DOHH2 (cell line): ENCODE results near the gene BCO2.

Experiments
- EZH2phosphoT487 ChIP-seq: fragments of 200-600 bp; sonication (generic); IDR thresholded peaks from 2 replicates; pipeline ENCODE4 v1.6.1; 2017; ENCODE audit warnings: borderline replicate concordance, mild to moderate bottlenecking, antibody characterized with exemption, low read length, moderate library complexity, mixed read lengths
- TF ChIP-seq, protein P1 (sequence below): fragments of 200-600 bp; sonication (generic); IDR thresholded peaks from one replicate; pipeline ENCODE4 v1.5.1; 2014; ENCODE audit warnings: antibody characterized with exemption, mild to moderate bottlenecking, low read depth, low read length; ENCODE audit not compliant: poor library complexity, severe bottlenecking

DNA sequence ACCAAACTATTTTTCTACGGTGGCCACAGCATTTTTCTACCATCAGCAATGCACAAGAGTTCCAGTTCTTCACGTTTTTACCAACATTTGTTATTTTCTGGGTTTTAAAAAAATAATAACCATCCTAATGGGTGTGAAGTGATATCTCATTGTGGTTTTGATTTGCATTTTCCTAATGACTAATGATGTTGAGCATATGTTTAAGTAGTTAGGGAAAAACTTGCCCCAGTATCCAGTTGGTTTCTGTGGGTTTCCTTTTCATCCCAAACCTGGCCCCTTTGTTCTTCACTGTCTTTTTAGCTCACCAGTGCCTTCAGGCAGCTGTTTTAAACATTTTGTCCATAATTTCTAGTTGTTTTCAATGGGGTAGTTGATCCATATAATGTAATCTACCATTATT lies 36.2 kb downstream of the BCO2 start:
- TF ChIP-seq, protein P1, sequence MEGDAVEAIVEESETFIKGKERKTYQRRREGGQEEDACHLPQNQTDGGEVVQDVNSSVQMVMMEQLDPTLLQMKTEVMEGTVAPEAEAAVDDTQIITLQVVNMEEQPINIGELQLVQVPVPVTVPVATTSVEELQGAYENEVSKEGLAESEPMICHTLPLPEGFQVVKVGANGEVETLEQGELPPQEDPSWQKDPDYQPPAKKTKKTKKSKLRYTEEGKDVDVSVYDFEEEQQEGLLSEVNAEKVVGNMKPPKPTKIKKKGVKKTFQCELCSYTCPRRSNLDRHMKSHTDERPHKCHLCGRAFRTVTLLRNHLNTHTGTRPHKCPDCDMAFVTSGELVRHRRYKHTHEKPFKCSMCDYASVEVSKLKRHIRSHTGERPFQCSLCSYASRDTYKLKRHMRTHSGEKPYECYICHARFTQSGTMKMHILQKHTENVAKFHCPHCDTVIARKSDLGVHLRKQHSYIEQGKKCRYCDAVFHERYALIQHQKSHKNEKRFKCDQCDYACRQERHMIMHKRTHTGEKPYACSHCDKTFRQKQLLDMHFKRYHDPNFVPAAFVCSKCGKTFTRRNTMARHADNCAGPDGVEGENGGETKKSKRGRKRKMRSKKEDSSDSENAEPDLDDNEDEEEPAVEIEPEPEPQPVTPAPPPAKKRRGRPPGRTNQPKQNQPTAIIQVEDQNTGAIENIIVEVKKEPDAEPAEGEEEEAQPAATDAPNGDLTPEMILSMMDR, result no peak
- no peak for TF ChIP-seq EZH2phosphoT487
